ENCODE data around the gene XYLT1. TPM values are rescaled to one million over a fixed set of nuclear protein-coding genes. Genes with fewer than 3 reads are reported as not detected.

XYLT1 gene
- total RNA-seq, 1 donor from 2014 or later: 12.3 TPM

GRCh38 chr16:17109413-17109812 lies 361.3 kb downstream of the XYLT1 start:
- Mint-ChIP-seq H3K27me3 (no peaks in the 10 kb centered on the region), H3K27ac (no peak overlapping the region), H3K4me1 (ENCODE audit: low read depth) (no peaks in the 10 kb centered on the region), H3K9me3 (ENCODE audit: low read depth) (peaks cover 4% of the 10 kb centered on the region), H3K4me3 (ENCODE audit: low read depth) (no peak overlapping the region), H3K36me3 (ENCODE audit: insufficient read depth) (peaks cover 4% of the 10 kb centered on the region)
- TF ChIP-seq CTCF (IDR thresholded peaks at IDR 0.05; ENCODE audit: unreplicated experiment): no peak
- no peak for DNase-seq (ENCODE audit: low spot score, unreplicated experiment)

- Mint-ChIP-seq H3K4me1 (ENCODE audit: low read depth) (no peaks in the 10 kb centered on the region), H3K4me3 (ENCODE audit: low read depth) (no peak overlapping the region), H3K27me3 (no peaks in the 10 kb centered on the region), H3K36me3 (ENCODE audit: insufficient read depth) (peaks cover 4% of the 10 kb centered on the region), H3K27ac (no peak overlapping the region), H3K9me3 (ENCODE audit: low read depth) (peaks cover 4% of the 10 kb centered on the region)
- no peak for TF ChIP-seq CTCF (IDR thresholded peaks at IDR 0.05; ENCODE audit: unreplicated experiment)
- no peak for DNase-seq (ENCODE audit: low spot score, unreplicated experiment)
These were observed 362.2 kb downstream of the XYLT1 start for GRCh38 chr16:17108596-17108995.

- no peaks in the 10 kb centered on the region for H3K27me3 Mint-ChIP-seq
- H3K9me3 Mint-ChIP-seq (ENCODE audit: low read depth): peaks cover 4% of the 10 kb centered on the region
- no peak overlapping the region for H3K4me3 Mint-ChIP-seq (ENCODE audit: low read depth)
- H3K36me3 Mint-ChIP-seq (ENCODE audit: insufficient read depth): peaks cover 4% of the 10 kb centered on the region
- no peak overlapping the region for H3K27ac Mint-ChIP-seq
- no peak for DNase-seq (ENCODE audit: low spot score, unreplicated experiment)
- no peaks in the 10 kb centered on the region for H3K4me1 Mint-ChIP-seq (ENCODE audit: low read depth)
- no peak for TF ChIP-seq CTCF (IDR thresholded peaks at IDR 0.05; ENCODE audit: unreplicated experiment)
These were observed 363.3 kb downstream of the XYLT1 start for GRCh38 chr16:17107450-17107849.

- no peaks in the 10 kb centered on the region for H3K27me3 Mint-ChIP-seq
- no peak for TF ChIP-seq CTCF (IDR thresholded peaks at IDR 0.05; ENCODE audit: unreplicated experiment)
- H3K4me1 Mint-ChIP-seq (ENCODE audit: low read depth): no peaks in the 10 kb centered on the region
- peaks cover 7% of the 10 kb centered on the region for H3K9me3 Mint-ChIP-seq (ENCODE audit: low read depth)
- H3K36me3 Mint-ChIP-seq (ENCODE audit: insufficient read depth): peaks cover 4% of the 10 kb centered on the region
- H3K27ac Mint-ChIP-seq: no peak overlapping the region
- no peak overlapping the region for H3K4me3 Mint-ChIP-seq (ENCODE audit: low read depth)
- DNase-seq (ENCODE audit: low spot score, unreplicated experiment): no peak
These were observed 364.4 kb downstream of the XYLT1 start for GRCh38 chr16:17106243-17106791.

GRCh38 chr16:17105239-17105797 lies 365.4 kb downstream of the XYLT1 start:
- no peak for DNase-seq (ENCODE audit: low spot score, unreplicated experiment)
- Mint-ChIP-seq H3K9me3 (ENCODE audit: low read depth) (peaks cover 7% of the 10 kb centered on the region), H3K4me1 (ENCODE audit: low read depth) (no peaks in the 10 kb centered on the region), H3K27ac (no peak overlapping the region), H3K36me3 (ENCODE audit: insufficient read depth) (peaks cover 3% of the 10 kb centered on the region), H3K4me3 (ENCODE audit: low read depth) (no peak overlapping the region), H3K27me3 (no peaks in the 10 kb centered on the region)
- no peak for TF ChIP-seq CTCF (IDR thresholded peaks at IDR 0.05; ENCODE audit: unreplicated experiment)
